Spleen (tissue), 7 donors: Measurements from ENCODE around the gene TEX101.

Experiments
- CTCF ChIP-seq, 11 experiments: fragments of 200-600 bp in 7 of 11; fragments of 450-650 bp in 4 of 11; sonication (generic) in 4 of 11; IDR thresholded peaks in 8 of 11; conservative IDR thresholded peaks in 3 of 11; 1 replicate in 7 of 11; 2 replicates in 4 of 11; pipeline versions ENCODE4 v1.4.0 to v1.8.0; 2016 to 2021; ENCODE audit warnings: antibody characterized with exemption in 11 of 11, inconsistent platforms in 4 of 11, mild to moderate bottlenecking in 1 of 11
- POLR2AphosphoS5 ChIP-seq, 3 donors: sonication (generic); formaldehyde crosslinking; IDR thresholded peaks; one replicate each; pipeline ENCODE4 v1.5.1; 2017; ENCODE audit warnings: antibody characterized with exemption in 3 of 3
- donor health status: DM: no; HTN: no; CAD: no; lungs with moderate emphysema.
- donor health status: DM: no; HTN: no; CAD: no.
- donor health status: DM: no; HTN: no; CAD: no.

GRCh38 chr19:43367822-43368221 is 46.9 kb upstream of the TEX101 start:
- TF ChIP-seq CTCF (IDR thresholded peaks at IDR 0.05 in 8 of 11, conservative IDR thresholded peaks at IDR 0.05 in 3 of 11): no peak
- TF ChIP-seq POLR2AphosphoS5 (IDR thresholded peaks at IDR 0.05): no peak
